GM12878 (cell line): ENCODE measurements around the gene CCR3. TPM values are rescaled to one million over a fixed set of nuclear protein-coding genes. Genes with fewer than 3 reads are reported as not detected.

Experiments used
- ATAC-seq: fragments of 200-7000 bp; cut with Tn5 transposase; 3 replicates; pipeline ENCODE4 v1.9.1; 2020; ENCODE audit warnings: mild to moderate bottlenecking, moderate library complexity
- BruUV-seq: library from RNA; stranded (reverse); fragments of 400-500 nt; replicated peaks from 2 replicates; lab custom pipeline; 2021; lab: Mats Ljungman, UMichigan
- CTCF ChIA-PET: fragments of 300-600 bp; sonication (Branson Sonifier 250); formaldehyde crosslinking; extraction: SDS; loops from one replicate; lab custom pipeline; 2021; ENCODE audit warnings: inconsistent platforms; lab: Yijun Ruan, JAX
- POLR2A ChIA-PET: fragments of 350-600 bp; formaldehyde crosslinking; extraction: SDS; loops from one replicate; lab custom pipeline; 2021; ENCODE audit warnings: inconsistent platforms; lab: Charles Lee
- RAD21 ChIA-PET: fragments of 300-600 bp; sonication (Branson Sonifier 250); formaldehyde crosslinking; loops from one replicate; lab custom pipeline; 2023; ENCODE audit warnings: antibody characterized with exemption; ENCODE audit not compliant: unreplicated experiment; lab: Charles Lee
- SMC1A ChIA-PET: fragments of 300-600 bp; sonication (Branson Sonifier 250); formaldehyde crosslinking; loops from one replicate; lab custom pipeline; 2023; ENCODE audit not compliant: unreplicated experiment, uncharacterized antibody; lab: Charles Lee
- DNase-seq: peaks from one replicate; pipeline ENCODE4 v3.0.0-alpha.2; 2011; ENCODE audit warnings: low read depth, low spot score
- FAIRE-seq: peaks from 3 replicates; lab custom pipeline; 2011; peaks lifted over from hg19 to GRCh38; lab: Jason Lieb, UNC
- H2AFZ ChIP-seq: 2 replicates; pipeline ENCODE4 v1.6.0; 2011; ENCODE audit warnings: low read depth, low read length, control low read depth; ENCODE audit not compliant: control insufficient read depth
- H3K27ac ChIP-seq: 2 replicates; pipeline ENCODE4 v1.5.1; 2011; ENCODE audit warnings: control low read depth; ENCODE audit not compliant: control insufficient read depth, insufficient read depth
- H3K27me3 ChIP-seq, 2 experiments: replicated peaks in 1 of 2; 2 replicates each; pipeline versions ENCODE4 v1.6.0 to v1.6.1; 2011; ENCODE audit warnings: low read length in 1 of 2; ENCODE audit not compliant: control insufficient read depth in 2 of 2, insufficient read depth in 2 of 2
- H3K36me3 ChIP-seq, 2 experiments: 2 replicates each; pipeline ENCODE4 v1.5.1; 2011; ENCODE audit warnings: low read length in 1 of 2; ENCODE audit not compliant: control insufficient read depth in 2 of 2, insufficient read depth in 2 of 2
- H3K4me1 ChIP-seq: 2 replicates; pipeline ENCODE4 v1.6.1; 2011; ENCODE audit warnings: mild to moderate bottlenecking, low read length, moderate library complexity, mixed read lengths; ENCODE audit not compliant: control insufficient read depth, insufficient read depth
- H3K4me2 ChIP-seq: 2 replicates; pipeline ENCODE4 v1.6.0; 2011; ENCODE audit warnings: control low read depth; ENCODE audit not compliant: control insufficient read depth, insufficient read depth
- H3K4me3 ChIP-seq: fragments of 200-600 bp; sonication (generic); 2 replicates; pipeline ENCODE4 v1.5.1; 2016
- H3K79me2 ChIP-seq: 2 replicates; pipeline ENCODE4 v1.6.0; 2011; ENCODE audit warnings: low read length; ENCODE audit not compliant: control insufficient read depth, insufficient read depth
- H3K9ac ChIP-seq: 2 replicates; pipeline ENCODE4 v1.8.0; 2011; ENCODE audit warnings: low read length, control low read depth, mixed read lengths; ENCODE audit not compliant: control insufficient read depth, insufficient read depth
- H3K9me3 ChIP-seq: replicated peaks from 3 replicates; pipeline ENCODE4 v1.5.1; 2011; ENCODE audit warnings: mild to moderate bottlenecking, low read length; ENCODE audit not compliant: control insufficient read depth, insufficient read depth
- H4K20me1 ChIP-seq: 2 replicates; pipeline ENCODE4 v1.6.0; 2011; ENCODE audit not compliant: control insufficient read depth, insufficient read depth
- CHD2 ChIP-seq: IDR thresholded peaks from 2 replicates; pipeline ENCODE4 v1.6.1; 2011; ENCODE audit warnings: low read depth, low read length, improper control_type of control experiment, borderline replicate concordance
- DPF2 ChIP-seq: fragments of 450-650 bp; IDR thresholded peaks from 2 replicates; pipeline ENCODE4 v1.6.1; 2017; ENCODE audit warnings: mild to moderate bottlenecking
- NR2C1 ChIP-seq: fragments of 450-650 bp; IDR thresholded peaks from 2 replicates; pipeline ENCODE4 v1.6.1; 2017; ENCODE audit warnings: antibody characterized with exemption, mild to moderate bottlenecking, moderate library complexity
- POLR2A ChIP-seq: IDR thresholded peaks from 2 replicates; pipeline ENCODE4 v1.6.1; 2011; ENCODE audit warnings: low read depth, mild to moderate bottlenecking, low read length
- RAD51 ChIP-seq: fragments of 450-650 bp; IDR thresholded peaks from 2 replicates; pipeline ENCODE4 v1.6.1; 2016; ENCODE audit warnings: moderate library complexity, mild to moderate bottlenecking, inconsistent platforms
- SP1 ChIP-seq: IDR thresholded peaks from one replicate; pipeline ENCODE4 v1.6.1; 2011; ENCODE audit warnings: low read depth, low read length
- SPI1 ChIP-seq: IDR thresholded peaks from 2 replicates; pipeline ENCODE4 v1.6.1; 2011; ENCODE audit warnings: low read depth, mild to moderate bottlenecking, low read length, moderate library complexity, borderline replicate concordance; ENCODE audit not compliant: insufficient read depth
- WGBS: methylation state at CpG from one replicate; pipeline ENCODE4 v1.1.6; 2016; ENCODE audit warnings: low lambda C conversion rate; ENCODE audit not compliant: insufficient replicate concordance, insufficient coverage; ENCODE audit errors: missing lambda C conversion rate; 5-methylcytosine and 5-hydroxymethylcytosine counted together
- in situ Hi-C: fragments of 300-500 bp; cut with MboI; formaldehyde crosslinking; loops from 9 replicates; pipeline ENCODE4 v1.14.3; 2018; ENCODE audit warnings: mixed read lengths
- intact Hi-C: fragments of 100-400 bp; cut with micrococcal nuclease; formaldehyde crosslinking; loops from one replicate; pipeline ENCODE4 v1.14.2; 2022; ENCODE audit not compliant: unreplicated experiment
- polyA plus RNA-seq, 11 experiments: library from polyadenylated mRNA; depleted of rRNA in 4 of 11; unstranded in 6 of 11; stranded (reverse) in 5 of 11; fragments of >200 nt; fragmentation: Nextera tagmentation in 4 of 11; fragmentation: Illumina TruSeq in 1 of 11; extraction: Ambion mirVana in 4 of 11; extraction: Trizol in 1 of 11; gene quantifications; 1 replicate in 1 of 11; 2 replicates in 10 of 11; pipeline versions ENCODE4 v1.2.1 to v1.2.3, GENCODE V29; 2011 to 2016; ENCODE audit warnings: inconsistent platforms in 2 of 11, missing spikeins in 2 of 11, low read depth in 1 of 11
- total RNA-seq, 4 experiments: library from RNA; depleted of rRNA in 3 of 4; stranded (reverse); fragments of >200 nt in 3 of 4; fragmentation: Illumina TruSeq in 1 of 4; extraction: Trizol in 1 of 4; gene quantifications; 2 replicates each; pipeline versions ENCODE4 v1.2.1 to v1.2.3, GENCODE V29; 2013 to 2021
- TF ChIP-seq, protein P1 (sequence below): fragments of 450-650 bp; IDR thresholded peaks from 2 replicates; pipeline ENCODE4 v1.6.1; 2014; ENCODE audit warnings: mild to moderate bottlenecking
- TF ChIP-seq, protein P2 (sequence below): fragments of 450-650 bp; IDR thresholded peaks from 2 replicates; pipeline ENCODE4 v1.6.1; 2016; ENCODE audit warnings: mild to moderate bottlenecking
- TF ChIP-seq, protein P3 (sequence below): fragments of 450-650 bp; formaldehyde crosslinking; IDR thresholded peaks from 2 replicates; pipeline ENCODE4 v1.4.0; 2020; ENCODE audit warnings: mild to moderate bottlenecking, moderate library complexity

CCR3 gene
- total and polyA plus RNA-seq, 10 of the 15 experiments (the other 5 are each of a cell fraction or from before 2014, with no cell fraction given) = 0.13 to 0.78 (median 0.41) TPM; not detected in 1

DNA sequence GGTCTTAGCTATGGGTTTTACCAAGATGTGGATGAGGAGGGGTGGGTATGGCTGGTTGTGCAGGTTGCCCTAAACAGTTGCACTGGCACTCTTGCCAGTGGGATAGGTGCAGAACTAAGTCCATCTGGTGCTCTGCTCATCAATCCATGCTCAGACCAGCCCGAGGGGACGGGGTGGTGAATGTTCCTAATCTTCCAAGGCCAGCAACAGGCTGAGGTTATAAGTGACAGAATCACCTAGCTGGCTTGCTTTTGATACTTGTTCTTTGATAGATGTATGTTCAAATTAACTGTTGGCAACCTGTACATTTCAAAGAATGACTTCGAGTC lies 58.2 kb downstream of the CCR3 start:
- Histone ChIP-seq H3K9ac (no peak overlapping the region), H3K4me1 (peaks cover 50% of the 10 kb centered on the region), H2AFZ (no peak overlapping the region), H4K20me1 (no peaks in the 10 kb centered on the region), H3K27me3 (no peaks in the 10 kb centered on the region), H3K4me2 (peak overlapping the region; percentile 36), H3K27ac (peak overlapping the region; percentile 47; the same call in 1 of the 2 replicates), H3K9me3 (no peaks in the 10 kb centered on the region), H3K79me2 (no peaks in the 10 kb centered on the region), H3K4me3 (no peak overlapping the region), H3K36me3 (no peaks in the 10 kb centered on the region)
- in situ Hi-C loops (no loop called here), intact Hi-C loops (no loop called here)
- ChIA-PET POLR2A (interaction anchor here (1.4 kb wide), 1 partner anchor 59 kb away, joined by 3 read pairs; no protein-coding TSS in a partner anchor), RAD21 (interaction anchor here (0.6 to 2.6 kb wide), 10 partner anchors 11 to 92 kb away, joined by 3 to 25 read pairs (median 6); partner anchors contain the start of genes CCR1 and CCR5), CTCF (interaction anchor here (0.9 to 8.5 kb wide), 9 partner anchors 9 to 213 kb away, joined by 3 to 71 read pairs (median 3); partner anchors contain the start of gene CCR5), SMC1A (interaction anchor here (1.1 to 6.1 kb wide), 12 partner anchors 16 to 213 kb away, joined by 3 to 74 read pairs (median 6); partner anchors contain the start of gene CCR5)
- TF ChIP-seq SPI1 = 0 out of 2 replicates have a peak, but pooled peaks have one; percentile 32
- TF ChIP-seq CHD2 = no peak
- 24% methylated on average over 3 of the region's 3 CpGs for WGBS
- no TSS peak for BruUV-seq
- no peak for FAIRE-seq
- ATAC-seq = peak; percentile 34
- no peak for DNase-seq

DNA sequence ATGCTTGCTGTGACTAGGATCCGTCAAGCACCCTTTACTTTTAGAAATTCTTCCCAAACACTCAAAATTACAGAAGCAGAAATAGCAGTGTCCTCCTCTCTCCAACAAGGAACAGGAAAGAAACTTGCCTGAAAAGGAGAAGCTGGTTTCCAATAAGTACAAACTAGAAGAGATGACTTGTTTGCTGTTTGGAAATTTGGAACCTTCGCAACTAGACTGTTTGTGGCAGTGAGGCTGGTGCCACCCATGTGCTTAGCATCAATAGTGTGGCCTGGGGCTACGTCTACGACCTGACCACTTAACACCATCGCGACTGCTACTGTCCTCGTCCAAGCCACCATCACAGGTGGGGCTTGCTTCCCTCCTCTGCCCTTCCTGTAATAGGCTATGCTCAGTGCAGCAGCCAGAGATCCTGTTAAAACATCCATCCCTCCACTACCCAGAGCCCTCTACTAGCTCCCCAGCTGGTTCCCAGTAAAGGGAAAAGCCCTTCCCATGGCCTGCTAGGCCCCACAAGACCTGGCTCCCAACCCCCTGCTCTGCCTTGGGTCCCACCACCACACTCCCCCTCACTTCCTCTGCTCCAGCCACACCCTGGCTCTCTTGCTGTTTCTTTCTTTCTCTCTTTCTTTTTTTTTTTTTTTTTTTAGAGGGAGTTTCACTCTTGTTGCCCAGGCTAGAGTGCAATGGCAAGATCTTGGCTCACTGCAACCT lies 59.0 kb downstream of the CCR3 start:
- intact Hi-C loops = no loop called here
- ChIA-PET POLR2A (interaction anchor here (0.7 to 1.7 kb wide), 3 partner anchors 11 to 808 kb away, joined by 3 read pairs; no protein-coding TSS in a partner anchor), RAD21 (interaction anchor here (1.7 to 2.2 kb wide), 2 partner anchors 70 to 93 kb away, joined by 8 to 10 read pairs; partner anchors contain the start of genes CCR1 and CCR5), SMC1A (interaction anchor here (1.5 to 6.1 kb wide), 4 partner anchors 15 to 88 kb away, joined by 5 to 74 read pairs (median 14); partner anchors contain the start of gene CCR5), CTCF (interaction anchor here (1.5 to 8.5 kb wide), 4 partner anchors 10 to 85 kb away, joined by 3 to 71 read pairs (median 6); partner anchors contain the start of gene CCR5)
- FAIRE-seq = no peak
- no TSS peak for BruUV-seq
- DNase-seq = no peak
- WGBS = 79% methylated on average over 7 of the region's 7 CpGs
- Histone ChIP-seq H3K4me2 (0 out of 2 replicates have a peak overlapping the region, but pooled peaks have one; percentile 20), H3K9ac (no peak overlapping the region), H3K9me3 (no peaks in the 10 kb centered on the region), H3K4me1 (peaks cover 50% of the 10 kb centered on the region), H3K27ac (no peak overlapping the region), H3K79me2 (no peaks in the 10 kb centered on the region), H3K36me3 (no peaks in the 10 kb centered on the region), H4K20me1 (no peaks in the 10 kb centered on the region), H3K4me3 (no peak overlapping the region), H2AFZ (no peak overlapping the region), H3K27me3 (no peaks in the 10 kb centered on the region)
- in situ Hi-C loops = no loop called here
- no peak for ATAC-seq
- TF ChIP-seq, protein P1, sequence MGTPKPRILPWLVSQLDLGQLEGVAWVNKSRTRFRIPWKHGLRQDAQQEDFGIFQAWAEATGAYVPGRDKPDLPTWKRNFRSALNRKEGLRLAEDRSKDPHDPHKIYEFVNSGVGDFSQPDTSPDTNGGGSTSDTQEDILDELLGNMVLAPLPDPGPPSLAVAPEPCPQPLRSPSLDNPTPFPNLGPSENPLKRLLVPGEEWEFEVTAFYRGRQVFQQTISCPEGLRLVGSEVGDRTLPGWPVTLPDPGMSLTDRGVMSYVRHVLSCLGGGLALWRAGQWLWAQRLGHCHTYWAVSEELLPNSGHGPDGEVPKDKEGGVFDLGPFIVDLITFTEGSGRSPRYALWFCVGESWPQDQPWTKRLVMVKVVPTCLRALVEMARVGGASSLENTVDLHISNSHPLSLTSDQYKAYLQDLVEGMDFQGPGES = no peak
- TF ChIP-seq, protein P2, sequence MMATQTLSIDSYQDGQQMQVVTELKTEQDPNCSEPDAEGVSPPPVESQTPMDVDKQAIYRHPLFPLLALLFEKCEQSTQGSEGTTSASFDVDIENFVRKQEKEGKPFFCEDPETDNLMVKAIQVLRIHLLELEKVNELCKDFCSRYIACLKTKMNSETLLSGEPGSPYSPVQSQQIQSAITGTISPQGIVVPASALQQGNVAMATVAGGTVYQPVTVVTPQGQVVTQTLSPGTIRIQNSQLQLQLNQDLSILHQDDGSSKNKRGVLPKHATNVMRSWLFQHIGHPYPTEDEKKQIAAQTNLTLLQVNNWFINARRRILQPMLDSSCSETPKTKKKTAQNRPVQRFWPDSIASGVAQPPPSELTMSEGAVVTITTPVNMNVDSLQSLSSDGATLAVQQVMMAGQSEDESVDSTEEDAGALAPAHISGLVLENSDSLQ = no peak
- TF ChIP-seq POLR2A (no peak), DPF2 (no peak), RAD51 (no peak), SP1 (no peak), NR2C1 (no peak)
- TF ChIP-seq, protein P3, sequence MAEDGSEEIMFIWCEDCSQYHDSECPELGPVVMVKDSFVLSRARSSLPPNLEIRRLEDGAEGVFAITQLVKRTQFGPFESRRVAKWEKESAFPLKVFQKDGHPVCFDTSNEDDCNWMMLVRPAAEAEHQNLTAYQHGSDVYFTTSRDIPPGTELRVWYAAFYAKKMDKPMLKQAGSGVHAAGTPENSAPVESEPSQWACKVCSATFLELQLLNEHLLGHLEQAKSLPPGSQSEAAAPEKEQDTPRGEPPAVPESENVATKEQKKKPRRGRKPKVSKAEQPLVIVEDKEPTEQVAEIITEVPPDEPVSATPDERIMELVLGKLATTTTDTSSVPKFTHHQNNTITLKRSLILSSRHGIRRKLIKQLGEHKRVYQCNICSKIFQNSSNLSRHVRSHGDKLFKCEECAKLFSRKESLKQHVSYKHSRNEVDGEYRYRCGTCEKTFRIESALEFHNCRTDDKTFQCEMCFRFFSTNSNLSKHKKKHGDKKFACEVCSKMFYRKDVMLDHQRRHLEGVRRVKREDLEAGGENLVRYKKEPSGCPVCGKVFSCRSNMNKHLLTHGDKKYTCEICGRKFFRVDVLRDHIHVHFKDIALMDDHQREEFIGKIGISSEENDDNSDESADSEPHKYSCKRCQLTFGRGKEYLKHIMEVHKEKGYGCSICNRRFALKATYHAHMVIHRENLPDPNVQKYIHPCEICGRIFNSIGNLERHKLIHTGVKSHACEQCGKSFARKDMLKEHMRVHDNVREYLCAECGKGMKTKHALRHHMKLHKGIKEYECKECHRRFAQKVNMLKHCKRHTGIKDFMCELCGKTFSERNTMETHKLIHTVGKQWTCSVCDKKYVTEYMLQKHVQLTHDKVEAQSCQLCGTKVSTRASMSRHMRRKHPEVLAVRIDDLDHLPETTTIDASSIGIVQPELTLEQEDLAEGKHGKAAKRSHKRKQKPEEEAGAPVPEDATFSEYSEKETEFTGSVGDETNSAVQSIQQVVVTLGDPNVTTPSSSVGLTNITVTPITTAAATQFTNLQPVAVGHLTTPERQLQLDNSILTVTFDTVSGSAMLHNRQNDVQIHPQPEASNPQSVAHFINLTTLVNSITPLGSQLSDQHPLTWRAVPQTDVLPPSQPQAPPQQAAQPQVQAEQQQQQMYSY = no peak
